Muscle of arm (tissue), 12 donors: ENCODE measurements around the gene CKLF. TPM values are rescaled to one million over a fixed set of nuclear protein-coding genes. Genes with fewer than 3 reads are reported as not detected.

Source experiments
- DNase-seq: peaks from one replicate; pipeline ENCODE4 v3.0.0-alpha.2; 2013
- polyA plus RNA-seq, 12 donors: library from polyadenylated mRNA; unstranded; fragments of 120-200 nt; gene quantifications; one replicate each; pipeline ENCODE4 v1.2.1, GENCODE V29; 2013; ENCODE audit not compliant: insufficient read length in 12 of 12

Gene CKLF
- polyA plus RNA-seq, 12 donors: 19.7 to 56.7 (median 25.9) TPM; not detected in 1

DNA sequence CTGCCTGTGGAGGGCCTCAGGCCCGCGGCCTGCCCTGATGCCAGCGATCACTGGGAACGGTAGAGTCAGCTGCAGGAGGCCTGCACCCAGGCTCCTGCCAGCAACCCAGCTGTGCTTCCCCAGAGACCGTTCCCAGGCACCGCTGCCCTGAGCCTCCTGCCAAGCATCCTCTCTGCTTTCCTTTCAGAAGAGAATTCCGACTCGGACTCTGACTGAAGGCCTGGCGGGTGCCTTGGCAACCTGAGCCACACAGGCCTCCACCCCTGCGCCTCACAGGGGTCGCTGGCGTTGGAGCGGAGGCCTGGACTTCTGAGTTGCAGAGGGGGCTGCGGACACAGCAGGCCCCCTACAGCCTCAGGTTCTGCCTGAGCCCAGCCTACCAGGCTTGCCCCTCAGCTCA lies 60.0 kb downstream of the CKLF start:
- DNase-seq: no peak

DNA sequence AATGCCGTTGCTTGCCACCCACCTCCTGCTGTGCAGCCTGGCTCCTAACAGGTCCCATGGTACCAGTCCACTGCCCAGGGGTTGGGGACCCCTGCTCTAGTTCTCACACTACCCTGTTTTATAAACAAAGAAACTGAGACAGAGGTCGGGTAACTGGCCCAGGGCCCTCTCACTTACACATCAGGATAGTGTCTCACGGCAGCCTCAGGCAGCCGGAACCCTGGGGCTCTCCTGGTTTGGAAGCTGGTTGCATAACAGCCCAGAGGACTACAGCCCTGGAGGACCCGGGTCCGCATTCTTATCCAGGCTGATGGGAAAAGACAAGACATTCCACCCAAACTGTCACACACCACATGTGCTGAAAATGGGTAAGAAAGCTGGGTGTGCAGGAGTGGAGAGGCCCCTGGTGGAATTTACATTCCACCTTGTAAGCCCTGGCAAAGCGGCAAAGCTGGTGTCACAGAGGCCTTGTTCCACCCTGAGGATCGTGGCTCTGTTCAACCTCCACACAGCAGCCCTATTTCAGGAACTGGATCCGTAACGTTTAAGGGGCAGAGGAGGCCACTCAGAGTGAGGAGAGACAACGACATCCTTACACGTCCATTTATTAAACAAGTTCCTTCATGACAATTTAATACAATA lies 61.9 kb downstream of the CKLF start:
- no peak for DNase-seq

Other genes starting within 250 kb of the CKLF start
- gene CDH5, start 185.9 kb upstream of the CKLF start, polyA plus RNA-seq: 10 to 100 TPM in 11 of 12 donors, not detected in 1; 77.8 to 91.5 (median 84.1) TPM
- gene BEAN1, start 125.3 kb upstream of the CKLF start, polyA plus RNA-seq: 1 to 10 TPM in 7 of 12 donors, under 1 TPM in 3, not detected in 2; 0.56 to 3.7 (median 1.1) TPM
- 10 to 100 TPM in 11 of 12 donors, not detected in 1; 11.1 to 19.2 (median 15.3) TPM for gene TK2, start 2.5 kb upstream of the CKLF start, polyA plus RNA-seq
- gene CMTM1, start 13.9 kb downstream of the CKLF start, polyA plus RNA-seq: 10 to 100 TPM in 2 of 12 donors, 1 to 10 TPM in 9, not detected in 1; 4.2 to 21.7 (median 5.1) TPM
- gene CMTM2, start 26.9 kb downstream of the CKLF start, polyA plus RNA-seq: under 1 TPM in 10 of 12 donors, not detected in 2; 0.21 to 0.66 (median 0.46) TPM
- 100 to 1,000 TPM in 1 of 12 donors, 10 to 100 TPM in 10, not detected in 1; 46.8 to 105 (median 55.4) TPM for gene CMTM3, start 52.1 kb downstream of the CKLF start, polyA plus RNA-seq
- gene CMTM4, start 144.2 kb downstream of the CKLF start, polyA plus RNA-seq: 10 to 100 TPM in 8 of 12 donors, 1 to 10 TPM in 3, not detected in 1; 8.4 to 18.7 (median 11.0) TPM
- gene DYNC1LI2, start 199.0 kb downstream of the CKLF start, polyA plus RNA-seq: 100 to 1,000 TPM in 5 of 12 donors, 10 to 100 TPM in 6, not detected in 1; 71.3 to 129 (median 97.6) TPM
- gene TERB1, start 249.0 kb downstream of the CKLF start, polyA plus RNA-seq: not detected